ENCODE measurements around the gene CTNNA2. TPM values are rescaled to one million over a fixed set of nuclear protein-coding genes. Genes with fewer than 3 reads are reported as not detected.

Gene CTNNA2
- polyA plus RNA-seq, 1 of the 3 experiments (the other 2 are of a cell fraction) = 0.30 TPM

GRCh38 chr2:79715338-79715737 lies 202.5 kb downstream of the CTNNA2 start:
- ChIA-PET POLR2A (no interaction called here), CTCF (no interaction called here)
- TF ChIP-seq CHD2 (IDR thresholded peaks at IDR 0.05; ENCODE audit: low read length, partially characterized antibody) (no peak), RFX5 (IDR thresholded peaks at IDR 0.05; ENCODE audit: low read length) (no peak)
- no peak overlapping the region for H3K4me2 ChIP-seq
- H3K27me3 ChIP-seq (ENCODE audit: insufficient read depth) = no peaks in the 10 kb centered on the region
- no peaks in the 10 kb centered on the region for H4K20me1 ChIP-seq (ENCODE audit: insufficient read depth)
- H3K9ac ChIP-seq = no peak overlapping the region
- H3K27ac ChIP-seq (ENCODE audit: low read depth in 2 of 2, low read length in 1 of 2) = no peak overlapping the region
- no peak overlapping the region for H3K4me3 ChIP-seq (ENCODE audit: low read depth in 2 of 2, low read length in 1 of 2)
- H3K4me1 ChIP-seq (ENCODE audit: control insufficient read depth in 1 of 2, insufficient read depth in 2 of 2, low read depth in 1 of 2, low read length in 1 of 2) = no peaks in the 10 kb centered on the region
- H3K9me2 ChIP-seq = no peaks in the 10 kb centered on the region
- WGBS (ENCODE audit: low lambda C conversion rate) = 58% methylated on average over 1 of the region's 1 CpG
- DNase-seq = no peak
- no peaks in the 10 kb centered on the region for H3F3A ChIP-seq (replicated peaks; ENCODE audit: insufficient read depth)
- no peaks in the 10 kb centered on the region for H3K9me3 ChIP-seq
- no peak overlapping the region for H2AFZ ChIP-seq (ENCODE audit: low read depth)
- H3K36me3 ChIP-seq (replicated peaks in 1 of 2; ENCODE audit: control insufficient read depth in 1 of 2, insufficient read depth in 2 of 2, low read length in 1 of 2) = no peaks in the 10 kb centered on the region
- no peaks in the 10 kb centered on the region for H3K79me2 ChIP-seq (ENCODE audit: insufficient read depth)

GRCh38 chr2:79716266-79716665 lies 203.4 kb downstream of the CTNNA2 start:
- Histone ChIP-seq H3K36me3 (replicated peaks in 1 of 2; ENCODE audit: control insufficient read depth in 1 of 2, insufficient read depth in 2 of 2, low read length in 1 of 2) (no peaks in the 10 kb centered on the region), H2AFZ (ENCODE audit: low read depth) (0 out of 2 replicates have a peak overlapping the region, but pooled peaks have one; percentile 22), H3F3A (replicated peaks; ENCODE audit: insufficient read depth) (no peaks in the 10 kb centered on the region), H3K27me3 (ENCODE audit: insufficient read depth) (no peaks in the 10 kb centered on the region), H4K20me1 (ENCODE audit: insufficient read depth) (no peaks in the 10 kb centered on the region), H3K4me3 (ENCODE audit: low read depth in 2 of 2, low read length in 1 of 2) (no peak overlapping the region), H3K9ac (no peak overlapping the region), H3K27ac (ENCODE audit: low read depth in 2 of 2, low read length in 1 of 2) (no peak overlapping the region), H3K9me2 (no peaks in the 10 kb centered on the region), H3K79me2 (ENCODE audit: insufficient read depth) (no peaks in the 10 kb centered on the region), H3K4me2 (no peak overlapping the region), H3K9me3 (no peaks in the 10 kb centered on the region), H3K4me1 (ENCODE audit: control insufficient read depth in 1 of 2, insufficient read depth in 2 of 2, low read depth in 1 of 2, low read length in 1 of 2) (no peaks in the 10 kb centered on the region)
- ChIA-PET POLR2A (no interaction called here), CTCF (no interaction called here)
- WGBS (ENCODE audit: low lambda C conversion rate) = 58% methylated on average over 4 of the region's 4 CpGs
- no peak for DNase-seq
- TF ChIP-seq FOXJ3 (CRISPR knock-in tag; IDR thresholded peaks at IDR 0.05) (no peak), TAF1 (IDR thresholded peaks at IDR 0.05; ENCODE audit: borderline replicate concordance, low read depth, low read length) (no peak), JUND (IDR thresholded peaks at IDR 0.05) (no peak), RCOR1 (IDR thresholded peaks at IDR 0.05; ENCODE audit: low read length) (no peak), USF2 (IDR thresholded peaks at IDR 0.05; ENCODE audit: borderline replicate concordance, low read depth, low read length) (no peak), SIN3A (IDR thresholded peaks at IDR 0.05; ENCODE audit: borderline replicate concordance, low read depth, low read length) (no peak), TEAD4 (IDR thresholded peaks at IDR 0.05; ENCODE audit: borderline replicate concordance, insufficient read depth) (no peak), POLR2AphosphoS5 (IDR thresholded peaks at IDR 0.05; ENCODE audit: low read depth, low read length) (no peak), GATA2 (CRISPR knock-in tag; IDR thresholded peaks at IDR 0.05) (no peak), USF1 (IDR thresholded peaks at IDR 0.05; ENCODE audit: borderline replicate concordance, low read depth) (no peak), RXRA (IDR thresholded peaks at IDR 0.05; ENCODE audit: borderline replicate concordance, low read depth) (no peak), GABPA (IDR thresholded peaks at IDR 0.05; ENCODE audit: low read depth) (no peak), REST (IDR thresholded peaks at IDR 0.05; ENCODE audit: low read depth, low read length) (no peak), IRF3 (IDR thresholded peaks at IDR 0.05; ENCODE audit: low read depth, low read length) (no peak)

All from SK-N-SH (cell line).